NB4 (cell line): ENCODE results near the gene TMEM220.
"Not testable (repeated sequence)": the region's sequence is repeated elsewhere in the genome, so short reads cannot be mapped to it uniquely, and the experiment has no call there.

Experiments
- DNase-seq: peaks from one replicate; pipeline ENCODE4 v3.0.0; 2010; ENCODE audit warnings: low read depth
- H3K4me3 ChIP-seq: one replicate; pipeline ENCODE4 v1.5.1; 2011; ENCODE audit warnings: mild to moderate bottlenecking, low read depth, low read length, moderate library complexity
- MYC ChIP-seq: IDR thresholded peaks from 2 replicates; pipeline ENCODE4 v1.6.1; 2011; ENCODE audit warnings: low read depth, low read length
- POLR2A ChIP-seq: IDR thresholded peaks from 2 replicates; pipeline ENCODE4 v1.6.1; 2011; ENCODE audit warnings: mild to moderate bottlenecking; ENCODE audit not compliant: insufficient read length; ENCODE audit errors: extremely low read depth
- TF ChIP-seq, protein P1 (sequence below): IDR thresholded peaks from 2 replicates; pipeline ENCODE4 v1.6.1; 2011; ENCODE audit warnings: low read depth, low read length
- TF ChIP-seq, protein P2 (sequence below): IDR thresholded peaks from one replicate; pipeline ENCODE4 v1.5.1; 2012; ENCODE audit warnings: low read depth, low read length

TMEM220 gene

GRCh38 chr17:10737736-10738135 is 7.9 kb upstream of the TMEM220 start:
- no peak for DNase-seq
- TF ChIP-seq, protein P1, sequence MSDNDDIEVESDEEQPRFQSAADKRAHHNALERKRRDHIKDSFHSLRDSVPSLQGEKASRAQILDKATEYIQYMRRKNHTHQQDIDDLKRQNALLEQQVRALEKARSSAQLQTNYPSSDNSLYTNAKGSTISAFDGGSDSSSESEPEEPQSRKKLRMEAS, result no peak
- TF ChIP-seq POLR2A, result no peak
- TF ChIP-seq, protein P2, sequence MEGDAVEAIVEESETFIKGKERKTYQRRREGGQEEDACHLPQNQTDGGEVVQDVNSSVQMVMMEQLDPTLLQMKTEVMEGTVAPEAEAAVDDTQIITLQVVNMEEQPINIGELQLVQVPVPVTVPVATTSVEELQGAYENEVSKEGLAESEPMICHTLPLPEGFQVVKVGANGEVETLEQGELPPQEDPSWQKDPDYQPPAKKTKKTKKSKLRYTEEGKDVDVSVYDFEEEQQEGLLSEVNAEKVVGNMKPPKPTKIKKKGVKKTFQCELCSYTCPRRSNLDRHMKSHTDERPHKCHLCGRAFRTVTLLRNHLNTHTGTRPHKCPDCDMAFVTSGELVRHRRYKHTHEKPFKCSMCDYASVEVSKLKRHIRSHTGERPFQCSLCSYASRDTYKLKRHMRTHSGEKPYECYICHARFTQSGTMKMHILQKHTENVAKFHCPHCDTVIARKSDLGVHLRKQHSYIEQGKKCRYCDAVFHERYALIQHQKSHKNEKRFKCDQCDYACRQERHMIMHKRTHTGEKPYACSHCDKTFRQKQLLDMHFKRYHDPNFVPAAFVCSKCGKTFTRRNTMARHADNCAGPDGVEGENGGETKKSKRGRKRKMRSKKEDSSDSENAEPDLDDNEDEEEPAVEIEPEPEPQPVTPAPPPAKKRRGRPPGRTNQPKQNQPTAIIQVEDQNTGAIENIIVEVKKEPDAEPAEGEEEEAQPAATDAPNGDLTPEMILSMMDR, result no peak
- no peak overlapping the region for H3K4me3 ChIP-seq

DNA sequence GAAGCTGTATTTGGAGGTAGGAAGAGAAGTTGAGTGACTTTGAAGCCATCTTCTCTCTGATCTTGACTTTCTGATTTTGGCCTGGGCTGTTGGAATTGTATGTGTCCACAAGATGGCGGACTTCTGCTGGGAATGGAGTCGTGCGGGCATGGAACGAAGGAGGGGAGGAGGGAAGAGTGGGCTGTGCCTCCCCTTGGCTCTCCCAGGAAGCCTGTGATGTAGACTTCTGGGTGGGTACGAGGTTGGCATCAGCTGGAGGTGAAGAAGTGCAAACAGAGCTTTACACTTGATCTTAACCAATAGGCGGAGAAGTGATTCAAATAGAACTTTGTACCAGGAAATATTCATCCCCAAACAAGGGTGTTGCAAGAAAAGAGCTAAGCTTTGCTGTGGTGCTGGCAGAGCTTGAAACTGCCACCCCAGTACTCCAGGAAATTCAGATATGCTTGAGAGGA is 7.4 kb upstream of the TMEM220 start:
- TF ChIP-seq MYC, result no peak
- TF ChIP-seq, protein P2, result peak; percentile 81
- peak; percentile 53 for DNase-seq
- no peak overlapping the region for H3K4me3 ChIP-seq

GRCh38 chr17:10735821-10736220 is 6.0 kb upstream of the TMEM220 start:
- TF ChIP-seq POLR2A, result no peak
- no peak for TF ChIP-seq MYC
- TF ChIP-seq, protein P1, result no peak
- TF ChIP-seq, protein P2, result no peak
- H3K4me3 ChIP-seq, result no peak overlapping the region
- DNase-seq, result no peak

DNA sequence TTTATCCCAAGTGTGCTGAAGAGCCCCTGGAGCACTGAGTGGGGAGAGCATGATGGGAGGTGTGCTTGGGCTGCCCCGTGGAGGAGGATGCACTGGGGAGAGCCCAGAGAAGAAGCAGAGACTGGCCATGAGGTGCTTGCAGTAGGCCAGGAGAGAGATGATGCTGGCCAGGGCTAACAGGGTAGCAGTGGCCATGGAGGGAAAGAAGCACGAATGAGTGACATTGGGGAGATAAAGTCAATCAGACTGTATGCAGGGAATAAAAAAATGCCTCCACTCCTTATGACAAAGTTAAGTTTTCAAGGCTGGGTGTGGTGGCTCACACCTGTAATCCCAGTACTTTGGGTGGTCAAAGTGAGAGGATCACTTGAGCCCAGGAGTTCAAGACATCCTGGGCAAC is 5.4 kb upstream of the TMEM220 start:
- TF ChIP-seq POLR2A (no peak), MYC (no peak)
- TF ChIP-seq, protein P1, result no peak
- TF ChIP-seq, protein P2, result no peak
- H3K4me3 ChIP-seq, result no peak overlapping the region
- no peak for DNase-seq

DNA sequence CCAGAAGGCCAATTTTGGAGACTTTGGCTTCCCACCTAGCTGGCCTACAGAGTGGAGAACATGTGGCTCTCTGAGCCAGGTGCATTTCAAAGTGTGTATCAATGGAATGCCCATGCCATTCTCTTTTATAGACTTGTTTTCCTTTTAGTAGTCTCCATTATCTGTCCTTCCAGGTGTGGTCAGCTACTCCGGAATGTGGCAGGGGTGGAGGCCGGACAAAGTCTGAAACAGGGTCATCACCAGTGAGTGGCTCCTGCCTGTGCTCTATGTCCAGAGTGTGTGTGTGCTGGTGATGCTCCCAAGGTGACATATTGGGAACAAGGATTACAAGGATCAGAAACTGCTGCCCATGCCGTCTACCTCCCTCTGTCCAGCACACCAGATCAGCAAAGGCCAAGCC is 3.8 kb upstream of the TMEM220 start:
- no peak for TF ChIP-seq MYC
- TF ChIP-seq, protein P2, result no peak
- TF ChIP-seq, protein P1, result no peak
- no peak for TF ChIP-seq POLR2A
- no peak overlapping the region for H3K4me3 ChIP-seq
- no peak for DNase-seq

- not testable (repeated sequence) for H3K4me3 ChIP-seq, DNase-seq
Observed at GRCh38 chr17:10732121-10732520, 2.3 kb upstream of the TMEM220 start.
